ENCODE results near the gene SERPINB1.

DNA sequence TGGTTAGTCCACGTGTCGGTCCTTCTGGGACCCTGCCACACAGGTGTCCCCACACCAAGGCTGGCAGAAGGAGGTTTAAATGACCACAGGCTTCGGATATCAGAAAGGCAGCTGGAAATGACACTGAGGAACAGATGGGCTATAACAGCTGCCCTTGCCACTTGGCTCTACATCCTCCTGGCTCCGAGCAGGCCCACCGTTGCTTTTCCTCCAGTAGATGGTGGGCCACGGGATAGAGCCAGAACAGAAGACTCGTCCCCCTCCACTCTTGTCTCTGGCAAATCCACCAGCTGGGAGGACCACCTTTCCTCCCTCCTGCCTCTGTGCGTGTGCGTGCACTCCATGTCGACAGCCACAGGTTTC is 58.9 kb downstream of the SERPINB1 start:
- no peak for TF ChIP-seq CTCF (conservative IDR thresholded peaks at IDR 0.05)
- TF ChIP-seq EZH2 (IDR thresholded peaks at IDR 0.05; ENCODE audit: low read depth) = no peak
